OCI-LY3 (cell line): ENCODE data around the gene ANK2.

ENCODE experiments used
- H2AFZ ChIP-seq: fragments of 200-600, 300-600 bp; shearing (Covaris generic); 2 replicates; pipeline ENCODE4 v1.6.0; 2014; ENCODE audit warnings: antibody characterized with exemption, low read depth, low read length
- H3K27ac ChIP-seq: fragments of 200-600, 300-600 bp; sonication (generic); 2 replicates; pipeline ENCODE4 v1.5.1; 2014; ENCODE audit warnings: mild to moderate bottlenecking, low read length, moderate library complexity, mixed read lengths
- H3K27me3 ChIP-seq: fragments of 200-600, 300-600 bp; sonication (generic); 2 replicates; pipeline ENCODE4 v1.6.1; 2014; ENCODE audit warnings: low read depth, low read length, mixed read lengths
- H3K36me3 ChIP-seq: fragments of 200-600, 300-600 bp; sonication (generic); replicated peaks from 2 replicates; pipeline ENCODE3; 2014; ENCODE audit warnings: low read depth, low read length, mixed read lengths
- H3K4me1 ChIP-seq: fragments of 300-600, 200-600 bp; sonication (generic); 2 replicates; pipeline ENCODE4 v1.6.1; 2014; ENCODE audit warnings: low read length, mixed read lengths
- H3K4me2 ChIP-seq: fragments of 200-600, 300-600 bp; sonication (generic); 2 replicates; pipeline ENCODE4 v1.6.1; 2014; ENCODE audit warnings: low read length, mixed read lengths
- H3K4me3 ChIP-seq: fragments of 300-600, 200-600 bp; sonication (generic); 2 replicates; pipeline ENCODE4 v1.5.1; 2014; ENCODE audit warnings: antibody characterized with exemption, mild to moderate bottlenecking, low read length, moderate library complexity
- H3K79me2 ChIP-seq: fragments of 300-600, 200-600 bp; shearing (Covaris generic); 2 replicates; pipeline ENCODE4 v1.6.1; 2014; ENCODE audit warnings: mild to moderate bottlenecking, low read length, mixed read lengths
- H3K9ac ChIP-seq: fragments of 300-600, 200-600 bp; shearing (Covaris generic); 2 replicates; pipeline ENCODE4 v1.6.0; 2014; ENCODE audit warnings: mild to moderate bottlenecking, low read length, moderate library complexity
- H3K9me3 ChIP-seq: fragments of 200-600, 300-600 bp; shearing (Covaris generic); 2 replicates; pipeline ENCODE4 v1.6.1; 2014; ENCODE audit warnings: low read length, mixed read lengths; ENCODE audit not compliant: insufficient read depth
- H4K20me1 ChIP-seq: fragments of 200-600, 300-600 bp; sonication (generic); 2 replicates; pipeline ENCODE4 v1.6.1; 2016; ENCODE audit warnings: low read length, mixed read lengths; ENCODE audit not compliant: insufficient read depth
- CTCF ChIP-seq: fragments of 200-600, 300-600 bp; sonication (generic); IDR thresholded peaks from 2 replicates; pipeline ENCODE4 v1.5.1; 2014; ENCODE audit warnings: antibody characterized with exemption, low read length, low read depth
- EZH2phosphoT487 ChIP-seq: fragments of 200-600 bp; shearing (Covaris generic); IDR thresholded peaks from 2 replicates; pipeline ENCODE4 v1.6.1; 2018; ENCODE audit warnings: antibody characterized with exemption, mixed run types, low read depth

The ANK2 gene

DNA sequence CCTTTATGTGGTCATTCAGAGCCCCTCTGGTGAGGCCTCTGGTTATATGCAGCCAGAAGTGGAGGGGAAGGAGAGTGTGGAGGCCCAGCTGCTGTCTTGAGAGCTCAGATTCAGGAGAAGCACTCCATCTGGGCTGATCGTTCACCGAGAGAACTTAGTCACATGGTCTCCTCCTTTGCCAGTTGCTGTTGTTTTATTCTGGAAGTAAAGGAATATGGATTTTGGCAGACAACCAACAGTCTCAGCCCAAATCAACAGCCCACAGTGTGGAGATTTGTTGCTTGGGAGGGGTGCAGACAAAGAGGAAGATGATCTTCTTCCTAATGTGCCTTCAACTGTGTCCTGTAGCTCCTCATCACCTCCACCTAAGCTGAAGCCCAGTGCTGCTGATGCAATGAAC is 355.4 kb downstream of the ANK2 start:
- Histone ChIP-seq H3K4me3 (no peak overlapping the region), H4K20me1 (no peaks in the 10 kb centered on the region), H3K9ac (no peak overlapping the region), H3K9me3 (no peaks in the 10 kb centered on the region), H3K4me1 (no peaks in the 10 kb centered on the region), H3K4me2 (no peak overlapping the region), H3K79me2 (no peaks in the 10 kb centered on the region), H3K27me3 (no peaks in the 10 kb centered on the region), H3K27ac (no peak overlapping the region), H2AFZ (no peak overlapping the region), H3K36me3 (no peaks in the 10 kb centered on the region)
- no peak for TF ChIP-seq EZH2phosphoT487
- no peak for TF ChIP-seq CTCF

DNA sequence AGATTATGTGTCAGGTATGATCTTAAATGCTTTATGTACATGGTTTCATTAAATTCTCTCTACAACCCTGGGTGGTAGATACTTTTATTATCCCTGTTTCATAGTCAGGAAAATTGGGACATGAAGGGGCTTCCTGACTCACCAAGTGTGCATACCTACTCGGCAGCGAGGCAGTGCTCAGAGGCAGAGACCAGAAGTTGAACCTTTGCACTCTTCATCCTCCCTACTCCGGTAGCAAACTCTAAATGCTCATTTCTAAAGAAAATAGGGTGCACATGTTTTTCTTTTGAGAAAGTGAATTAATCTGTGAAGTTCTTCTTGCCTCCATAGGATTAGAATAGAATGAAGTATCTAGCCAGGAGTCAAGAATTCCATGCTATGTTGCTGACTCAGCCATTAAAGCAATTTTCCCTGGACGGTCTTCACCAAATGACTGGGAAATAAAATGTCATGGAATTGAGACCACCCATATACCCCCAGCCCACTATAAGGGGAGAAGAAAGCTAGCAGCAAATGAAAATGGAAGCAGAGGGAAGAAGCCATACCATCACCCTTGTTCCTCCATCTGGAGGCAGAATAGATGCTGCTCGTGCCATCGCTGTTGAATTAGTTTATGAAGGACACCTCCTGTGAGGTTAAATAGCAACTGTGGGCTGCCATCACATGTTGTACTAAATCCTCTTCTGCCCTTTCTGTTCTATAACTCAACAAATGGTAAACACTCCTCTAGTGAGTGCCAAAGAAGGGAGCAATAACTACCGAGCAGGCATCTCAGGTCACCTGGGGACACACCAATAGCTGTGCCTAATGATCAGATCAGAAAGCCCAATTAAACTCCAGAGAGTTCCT is 356.6 kb downstream of the ANK2 start:
- H3K27me3 ChIP-seq, result no peaks in the 10 kb centered on the region
- H3K4me1 ChIP-seq, result no peaks in the 10 kb centered on the region
- H3K9ac ChIP-seq, result no peak overlapping the region
- no peak for TF ChIP-seq EZH2phosphoT487
- TF ChIP-seq CTCF, result no peak
- H3K79me2 ChIP-seq, result no peaks in the 10 kb centered on the region
- H3K36me3 ChIP-seq, result no peaks in the 10 kb centered on the region
- no peaks in the 10 kb centered on the region for H3K9me3 ChIP-seq
- no peak overlapping the region for H3K4me2 ChIP-seq
- no peak overlapping the region for H3K27ac ChIP-seq
- no peaks in the 10 kb centered on the region for H4K20me1 ChIP-seq
- H2AFZ ChIP-seq, result no peak overlapping the region
- H3K4me3 ChIP-seq, result no peak overlapping the region

DNA sequence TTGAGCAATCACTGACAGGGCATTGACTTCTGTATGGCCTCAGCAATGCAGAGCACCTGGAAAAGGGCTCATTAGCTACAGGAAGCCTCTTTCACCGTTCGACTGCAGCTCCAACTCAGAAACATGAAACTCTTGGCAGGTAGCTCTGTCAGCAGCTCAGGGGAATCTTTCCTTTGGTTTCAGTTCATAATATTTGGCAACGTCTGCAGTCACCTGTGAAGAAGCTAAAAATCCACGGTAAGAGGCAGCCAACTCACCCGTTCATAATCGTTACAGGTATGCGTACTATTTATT is 357.2 kb downstream of the ANK2 start:
- no peak for TF ChIP-seq EZH2phosphoT487
- TF ChIP-seq CTCF, result no peak
- H3K27me3 ChIP-seq, result no peaks in the 10 kb centered on the region
- H2AFZ ChIP-seq, result no peak overlapping the region
- no peaks in the 10 kb centered on the region for H3K79me2 ChIP-seq
- no peak overlapping the region for H3K9ac ChIP-seq
- H3K4me3 ChIP-seq, result no peak overlapping the region
- no peaks in the 10 kb centered on the region for H3K36me3 ChIP-seq
- no peaks in the 10 kb centered on the region for H3K9me3 ChIP-seq
- H3K4me2 ChIP-seq, result no peak overlapping the region
- no peaks in the 10 kb centered on the region for H3K4me1 ChIP-seq
- H4K20me1 ChIP-seq, result no peaks in the 10 kb centered on the region
- no peak overlapping the region for H3K27ac ChIP-seq

DNA sequence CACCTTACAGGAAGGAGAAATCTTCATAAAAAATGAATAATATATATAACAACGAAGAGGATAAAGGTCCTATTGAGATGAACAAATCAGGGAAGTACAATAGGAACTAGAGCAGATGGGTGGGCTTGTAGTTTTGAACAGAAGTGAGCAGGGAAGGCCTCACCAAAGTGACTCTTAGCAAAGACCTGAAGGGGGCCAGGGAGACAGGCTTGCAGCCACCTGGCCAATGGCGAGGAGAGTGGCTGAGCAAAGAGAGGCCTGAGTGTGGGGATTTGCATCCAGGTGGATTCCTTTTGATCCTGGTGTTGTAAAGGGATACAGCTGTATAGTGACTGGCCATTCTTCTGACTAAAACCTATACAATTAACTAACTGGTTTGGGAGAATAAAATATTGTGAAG is 358.0 kb downstream of the ANK2 start:
- Histone ChIP-seq H4K20me1 (no peaks in the 10 kb centered on the region), H3K4me3 (no peak overlapping the region), H3K27ac (no peak overlapping the region), H2AFZ (no peak overlapping the region), H3K4me1 (no peaks in the 10 kb centered on the region), H3K36me3 (no peaks in the 10 kb centered on the region), H3K27me3 (no peaks in the 10 kb centered on the region), H3K9ac (no peak overlapping the region), H3K4me2 (no peak overlapping the region), H3K79me2 (no peaks in the 10 kb centered on the region), H3K9me3 (no peaks in the 10 kb centered on the region)
- TF ChIP-seq EZH2phosphoT487, result no peak
- TF ChIP-seq CTCF, result no peak
